ENCODE results near the gene CACHD1. TPM values are rescaled to one million over a fixed set of nuclear protein-coding genes. Genes with fewer than 3 reads are reported as not detected.

The CACHD1 gene
- total RNA-seq, 3 donors from 2014 or later (not counting 1 experiment from before 2014, with no cell fraction given) = not detected

- Histone ChIP-seq H3K4me3 (ENCODE audit: low read length) (no peak overlapping the region), H3K27ac (ENCODE audit: low read length) (no peak overlapping the region), H3K27me3 (ENCODE audit: control insufficient read depth, insufficient read depth, low read length) (peaks cover 2% of the 10 kb centered on the region), H3K4me1 (ENCODE audit: control insufficient read depth, insufficient read depth, low read length) (no peaks in the 10 kb centered on the region), H3K36me3 (ENCODE audit: control insufficient read depth, insufficient read depth, low read length) (no peaks in the 10 kb centered on the region), H3K9me3 (ENCODE audit: control insufficient read depth, insufficient read depth, low read length) (no peaks in the 10 kb centered on the region)
- intact Hi-C loops (cut with micrococcal nuclease) = no loop called here
- 70% methylated on average over 1 of the region's 2 CpGs for WGBS (ENCODE audit: insufficient coverage)
- TF ChIP-seq CTCF (IDR thresholded peaks at IDR 0.05) = no peak
- no peak for DNase-seq
- no peak overlapping the region for H3K27ac Mint-ChIP-seq
- H3K4me3 Mint-ChIP-seq = no peak overlapping the region
- peaks cover 14 to 17% of the 10 kb centered on the region in 2 donors for H3K27me3 Mint-ChIP-seq (ENCODE audit: low read depth in 2 of 2)
- no peaks in the 10 kb centered on the region for H3K4me1 Mint-ChIP-seq
- H3K36me3 Mint-ChIP-seq = no peaks in the 10 kb centered on the region
- no peak for ATAC-seq
- no peaks in the 10 kb centered on the region for H3K9me3 Mint-ChIP-seq
Observed at GRCh38 chr1:64488862-64489261, 18.9 kb downstream of the CACHD1 start.

- no peak for ATAC-seq
- Mint-ChIP-seq H3K4me3 (no peak overlapping the region), H3K4me1 (no peaks in the 10 kb centered on the region), H3K9me3 (no peaks in the 10 kb centered on the region), H3K36me3 (no peaks in the 10 kb centered on the region), H3K27me3 (ENCODE audit: low read depth in 2 of 2) (peaks cover 8 to 9% of the 10 kb centered on the region in 2 donors), H3K27ac (no peak overlapping the region)
- Histone ChIP-seq H3K36me3 (ENCODE audit: control insufficient read depth, insufficient read depth, low read length) (no peaks in the 10 kb centered on the region), H3K27me3 (ENCODE audit: control insufficient read depth, insufficient read depth, low read length) (peaks cover 2% of the 10 kb centered on the region), H3K27ac (ENCODE audit: low read length) (no peak overlapping the region), H3K4me3 (ENCODE audit: low read length) (no peak overlapping the region), H3K9me3 (ENCODE audit: control insufficient read depth, insufficient read depth, low read length) (no peaks in the 10 kb centered on the region), H3K4me1 (ENCODE audit: control insufficient read depth, insufficient read depth, low read length) (no peaks in the 10 kb centered on the region)
- intact Hi-C loops (cut with micrococcal nuclease) = no loop called here
- DNase-seq = no peak
- no peak for TF ChIP-seq CTCF (IDR thresholded peaks at IDR 0.05)
Observed at GRCh38 chr1:64489707-64490106, 19.8 kb downstream of the CACHD1 start.

- H3K9me3 ChIP-seq (ENCODE audit: control insufficient read depth, insufficient read depth, low read length) = no peaks in the 10 kb centered on the region
- H3K27ac ChIP-seq (ENCODE audit: low read length) = no peak overlapping the region
- Mint-ChIP-seq H3K36me3 (no peaks in the 10 kb centered on the region), H3K27ac (no peak overlapping the region), H3K4me3 (no peak overlapping the region), H3K27me3 (ENCODE audit: low read depth in 2 of 2) (peaks cover 2 to 6% of the 10 kb centered on the region in 2 donors), H3K4me1 (no peaks in the 10 kb centered on the region), H3K9me3 (no peaks in the 10 kb centered on the region)
- no peak overlapping the region for H3K4me3 ChIP-seq (ENCODE audit: low read length)
- peaks cover 2% of the 10 kb centered on the region for H3K27me3 ChIP-seq (ENCODE audit: control insufficient read depth, insufficient read depth, low read length)
- intact Hi-C loops (cut with micrococcal nuclease) = no loop called here
- no peaks in the 10 kb centered on the region for H3K36me3 ChIP-seq (ENCODE audit: control insufficient read depth, insufficient read depth, low read length)
- 67% methylated on average over 1 of the region's 3 CpGs for WGBS (ENCODE audit: insufficient coverage)
- H3K4me1 ChIP-seq (ENCODE audit: control insufficient read depth, insufficient read depth, low read length) = no peaks in the 10 kb centered on the region
- ATAC-seq (no peak), DNase-seq (no peak)
- no peak for TF ChIP-seq CTCF (IDR thresholded peaks at IDR 0.05)
Observed at GRCh38 chr1:64490213-64490818, 20.4 kb downstream of the CACHD1 start.

- Histone ChIP-seq H3K4me3 (ENCODE audit: low read length) (no peak overlapping the region), H3K27ac (ENCODE audit: low read length) (no peak overlapping the region), H3K36me3 (ENCODE audit: control insufficient read depth, insufficient read depth, low read length) (no peaks in the 10 kb centered on the region), H3K4me1 (ENCODE audit: control insufficient read depth, insufficient read depth, low read length) (no peaks in the 10 kb centered on the region), H3K9me3 (ENCODE audit: control insufficient read depth, insufficient read depth, low read length) (no peaks in the 10 kb centered on the region), H3K27me3 (ENCODE audit: control insufficient read depth, insufficient read depth, low read length) (peaks cover 2% of the 10 kb centered on the region)
- Mint-ChIP-seq H3K36me3 (no peaks in the 10 kb centered on the region), H3K27ac (no peak overlapping the region), H3K4me3 (no peak overlapping the region), H3K4me1 (no peaks in the 10 kb centered on the region), H3K27me3 (ENCODE audit: low read depth in 2 of 2) (peaks cover 10 to 13% of the 10 kb centered on the region in 2 donors), H3K9me3 (no peaks in the 10 kb centered on the region)
- WGBS (ENCODE audit: insufficient coverage) = 92% methylated on average over 8 of the region's 8 CpGs
- intact Hi-C loops (cut with micrococcal nuclease) = no loop called here
- no peak for TF ChIP-seq CTCF (IDR thresholded peaks at IDR 0.05)
- ATAC-seq (no peak), DNase-seq (no peak)
Observed at GRCh38 chr1:64492424-64492823, 22.5 kb downstream of the CACHD1 start.

Data from natural killer cell (primary cell).